GM18508 (cell line): ENCODE results near the gene FAM241A.
A peak's percentile ranks its signal among the peaks of the same experiment; 100 is the strongest.
"Not testable (repeated sequence)": the region's sequence is repeated elsewhere in the genome, so short reads cannot be mapped to it uniquely, and the experiment has no call there.

Experiments
- ATAC-seq: cut with Tn5 transposase; IDR thresholded peaks from one replicate; pipeline ENCODE4 v1.9.1; 2021; ENCODE audit warnings: moderate number of reproducible peaks; ENCODE audit not compliant: insufficient read depth, unreplicated experiment

Gene FAM241A

DNA sequence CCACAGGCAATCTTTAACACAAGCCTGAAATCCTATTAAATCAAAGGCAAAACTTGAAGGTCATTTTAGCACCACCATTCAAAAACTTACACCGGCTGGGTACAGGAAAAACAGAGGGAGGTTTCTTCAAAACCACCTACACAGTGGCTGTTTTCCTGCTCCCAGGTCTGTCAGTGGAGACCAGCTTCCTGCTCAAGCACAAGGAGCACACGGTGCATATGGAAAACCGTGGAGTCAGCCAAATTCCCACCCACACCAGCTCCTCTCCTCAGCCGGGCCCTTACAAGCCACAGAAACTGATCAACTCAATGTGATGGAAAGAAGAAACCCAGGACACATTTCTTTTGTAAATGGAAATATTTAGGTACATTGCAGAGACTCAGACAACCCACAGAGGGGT lies 14.3 kb upstream of the FAM241A start:
- no peak for ATAC-seq

DNA sequence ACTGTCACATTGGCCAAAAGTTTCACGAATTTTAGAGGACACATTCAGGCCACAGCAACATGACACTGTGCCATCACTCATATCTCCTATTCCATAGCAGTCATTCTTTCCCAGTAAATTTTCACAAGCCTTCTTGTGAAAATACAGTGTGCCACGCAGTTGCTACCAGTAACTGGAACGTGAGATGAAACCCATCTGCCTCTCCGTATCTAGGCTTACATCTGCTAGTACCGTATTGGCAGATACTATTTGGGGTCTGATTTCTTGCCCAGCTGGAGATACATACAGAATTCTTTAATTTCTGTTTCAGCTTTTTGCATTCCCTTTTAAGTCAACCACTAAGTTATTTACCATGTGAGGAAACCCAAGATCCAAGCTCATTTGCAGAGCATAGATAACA lies 8.7 kb upstream of the FAM241A start:
- ATAC-seq = no peak

DNA sequence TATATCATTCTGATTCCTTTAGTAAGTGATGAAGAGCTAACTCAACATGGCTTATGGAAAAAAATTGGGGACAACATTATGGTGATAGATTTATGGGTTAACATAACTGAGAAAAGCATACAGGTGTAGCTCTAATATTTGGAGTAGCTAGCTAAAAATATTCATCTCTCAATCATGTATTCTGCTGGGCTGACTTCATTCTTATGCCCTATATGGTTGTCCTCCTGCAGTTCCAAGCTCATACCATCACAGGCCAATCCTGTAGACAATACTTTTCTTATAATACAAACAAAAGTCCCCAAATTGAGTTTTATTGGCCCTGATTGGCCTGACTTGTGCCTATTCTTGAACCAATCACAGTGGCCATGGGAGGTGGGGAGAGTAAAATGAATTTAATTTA lies 6.7 kb upstream of the FAM241A start:
- no peak for ATAC-seq

DNA sequence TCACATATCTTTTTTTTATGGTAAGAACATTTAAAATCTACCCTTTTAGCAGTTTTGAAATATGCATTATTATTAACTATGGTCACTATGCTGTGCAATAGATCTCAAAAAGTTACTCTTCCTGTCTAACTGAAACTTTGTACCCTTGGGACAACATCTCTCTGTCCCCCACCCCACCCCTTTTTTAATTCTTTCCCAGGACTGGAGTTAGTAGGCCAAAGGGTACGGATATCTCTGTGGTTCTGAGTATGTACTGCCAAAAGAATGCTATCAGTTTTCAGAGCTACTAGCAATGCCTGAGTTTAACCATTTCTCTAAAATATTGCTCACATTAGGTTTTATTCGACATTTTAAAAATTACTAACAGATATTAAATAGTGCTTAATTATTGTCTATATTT lies 4.7 kb upstream of the FAM241A start:
- no peak for ATAC-seq

DNA sequence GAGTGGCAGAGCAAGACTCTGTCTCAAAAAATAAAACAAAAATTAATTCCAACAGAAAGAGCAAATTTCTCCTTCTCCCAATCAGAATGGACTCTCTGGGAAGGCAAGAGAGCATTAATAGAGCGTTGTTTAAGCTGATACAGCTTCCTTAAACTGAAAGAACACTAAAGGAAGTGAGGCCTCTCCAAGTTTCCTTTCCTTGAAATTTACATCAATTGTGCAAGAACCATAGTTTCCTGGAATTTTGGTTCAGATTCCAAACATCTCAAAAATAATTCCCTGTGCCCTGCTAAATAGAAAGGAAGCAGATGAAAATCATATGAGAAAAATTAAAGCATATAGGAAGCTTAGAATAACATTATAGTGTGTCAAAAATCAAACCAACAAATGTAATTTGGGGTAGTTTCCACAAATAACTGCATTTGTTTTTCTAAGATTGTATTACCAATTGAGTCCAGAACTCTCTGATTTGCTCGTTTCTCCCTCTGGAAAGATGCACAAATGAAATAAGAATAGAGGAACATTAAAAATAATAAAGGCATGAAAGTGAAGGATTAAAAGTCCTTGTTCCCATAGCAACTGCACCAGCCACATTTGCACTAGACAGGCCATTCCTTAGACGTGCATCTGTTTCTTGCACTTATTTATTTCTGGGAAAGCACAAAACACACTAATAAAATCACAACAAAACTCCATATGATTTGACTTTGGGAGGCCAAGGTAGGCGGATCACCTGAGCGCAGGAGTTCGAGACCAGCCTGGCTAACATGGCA lies 3.7 kb upstream of the FAM241A start:
- ATAC-seq = no peak

DNA sequence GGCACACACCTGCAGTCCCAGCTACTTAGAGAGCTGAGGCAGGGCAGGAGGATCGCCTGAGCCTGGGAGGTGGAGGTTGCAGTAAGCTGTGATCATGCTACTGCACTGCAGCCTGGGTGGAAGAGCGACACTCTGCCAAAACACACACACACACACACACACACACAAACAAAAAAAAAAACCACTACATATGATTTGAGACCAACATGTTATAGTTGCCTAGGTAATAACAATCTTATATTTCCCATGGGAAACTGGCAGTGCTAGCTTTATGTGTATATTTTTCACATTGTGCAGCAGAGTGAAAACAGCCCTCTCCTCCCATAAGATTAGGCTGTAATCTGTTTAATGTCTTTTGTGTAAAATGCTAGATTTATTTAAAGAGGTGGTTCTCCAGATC lies 3.1 kb upstream of the FAM241A start:
- no peak for ATAC-seq

DNA sequence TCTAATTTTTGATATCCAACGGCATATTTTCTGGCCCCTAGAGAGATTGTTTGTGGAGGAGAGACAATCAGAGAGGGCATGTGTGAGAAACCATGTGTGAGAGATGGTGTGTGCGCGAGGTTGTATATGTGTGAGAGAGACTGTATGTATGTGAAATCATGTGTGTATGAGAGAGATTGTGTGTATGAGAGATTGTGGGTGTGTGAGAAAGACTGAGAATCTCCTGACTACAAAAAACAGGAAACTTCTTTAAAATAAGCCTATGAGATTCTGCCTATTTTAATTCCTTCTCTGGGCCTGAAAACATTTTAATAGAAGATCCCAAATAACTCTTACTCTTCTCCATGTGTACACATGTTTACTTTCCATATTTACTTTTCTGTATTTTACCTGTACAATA lies 1.5 kb upstream of the FAM241A start:
- no peak for ATAC-seq

DNA sequence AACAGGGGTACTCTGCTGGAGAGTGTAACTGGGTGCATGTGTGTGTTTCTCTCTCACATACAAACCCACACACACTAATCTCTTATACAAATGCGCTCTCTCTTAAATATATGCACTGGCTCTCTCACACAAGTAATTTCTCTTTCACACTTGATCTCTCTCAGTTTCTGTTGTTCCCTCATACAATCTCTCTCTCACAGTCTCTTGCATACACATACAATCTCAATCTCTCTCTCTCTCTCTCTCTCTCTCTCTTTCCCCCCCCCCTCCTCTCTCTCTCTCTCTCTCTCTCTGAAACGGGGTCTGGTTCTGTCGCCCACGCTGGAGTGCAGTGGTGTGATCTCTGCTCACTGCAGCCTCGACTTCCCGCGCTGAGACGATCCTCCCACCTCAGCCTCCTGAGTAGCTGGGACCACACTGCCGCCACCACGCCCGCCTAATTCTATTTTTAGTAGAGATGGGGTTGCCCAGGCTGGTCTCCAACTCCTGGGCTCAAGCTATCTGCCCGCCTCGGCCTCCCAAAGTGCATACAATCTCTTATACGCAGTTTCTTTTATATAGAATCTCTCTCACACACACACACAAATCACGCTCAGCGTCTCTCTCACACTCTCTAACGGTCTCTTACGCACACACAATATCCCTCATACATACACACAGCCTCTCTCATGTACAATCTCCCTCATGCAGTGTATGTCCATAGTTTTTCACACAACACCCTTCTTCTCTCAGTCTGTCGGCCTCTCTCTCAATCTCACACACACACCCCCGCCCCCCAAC lies 518 bp upstream of the FAM241A start:
- ATAC-seq = no peak

DNA sequence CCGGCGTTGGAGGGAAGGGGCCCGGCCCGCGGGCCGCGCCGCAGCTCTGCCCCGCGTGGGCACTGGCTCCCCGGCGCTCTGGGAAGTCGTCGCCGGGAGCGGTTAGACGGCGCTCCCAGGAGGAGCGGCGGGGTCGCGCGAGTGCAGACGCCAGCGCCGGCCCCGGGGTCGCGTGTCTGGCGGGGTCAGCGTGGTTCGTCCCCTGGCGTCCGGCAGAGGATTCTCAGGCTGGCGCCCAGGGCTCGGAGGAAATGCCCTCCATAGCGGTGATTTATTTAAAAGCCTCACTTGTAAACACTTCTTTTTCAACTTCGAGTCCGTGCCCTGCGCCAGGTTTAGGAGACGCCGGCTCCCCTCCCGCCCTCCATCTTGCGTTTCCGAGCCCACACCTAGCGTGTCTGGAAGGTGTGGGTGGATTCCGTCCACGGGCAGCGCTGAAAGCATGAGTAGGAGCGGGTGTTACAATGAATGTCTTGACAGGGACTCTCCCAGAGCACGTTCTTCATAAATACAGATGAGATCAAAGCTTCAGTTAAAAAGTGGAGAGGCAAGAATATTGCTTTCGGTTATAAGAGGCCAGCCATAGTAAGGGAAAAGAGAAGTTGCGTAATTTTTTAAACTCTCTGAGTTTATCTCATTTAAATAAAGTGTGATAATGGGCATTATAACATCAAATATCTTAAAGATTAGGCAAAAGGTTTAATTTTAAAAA lies 692 bp downstream of the FAM241A start:
- ATAC-seq = peak; percentile 69

DNA sequence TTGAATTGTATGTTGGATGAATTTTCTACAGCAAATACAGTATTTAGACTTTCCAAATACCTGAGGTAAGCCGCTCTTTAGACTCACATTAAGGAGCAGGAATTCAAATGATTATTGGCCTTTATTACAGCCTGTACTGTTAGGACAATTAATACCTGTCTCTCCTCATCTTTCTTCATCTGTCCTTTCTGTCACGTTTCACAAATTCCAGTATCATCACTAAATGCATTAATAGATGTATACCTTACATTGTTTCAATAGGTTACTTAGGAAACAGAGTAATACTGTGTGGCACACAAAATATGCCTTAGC lies 1.2 kb downstream of the FAM241A start:
- ATAC-seq = peak; percentile 3

DNA sequence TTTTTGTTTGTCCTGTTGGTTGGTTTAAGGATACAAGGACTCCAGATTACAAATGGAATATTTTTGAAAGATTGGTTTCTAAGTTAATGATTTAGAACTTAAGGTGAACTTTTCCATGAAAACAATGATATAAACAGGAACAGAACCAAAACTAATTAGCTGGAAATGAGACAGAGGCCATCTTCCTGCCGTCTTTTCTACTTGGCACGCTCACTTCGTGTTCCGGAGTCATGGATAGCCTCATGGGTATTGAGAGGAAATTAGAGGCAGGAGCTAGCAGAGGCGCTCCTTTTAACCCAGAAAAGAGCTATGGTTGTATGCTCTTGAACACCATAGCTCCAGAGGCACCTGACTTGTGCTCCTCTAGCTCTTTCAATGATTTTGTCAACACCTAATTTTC lies 2.4 kb downstream of the FAM241A start:
- ATAC-seq = no peak

DNA sequence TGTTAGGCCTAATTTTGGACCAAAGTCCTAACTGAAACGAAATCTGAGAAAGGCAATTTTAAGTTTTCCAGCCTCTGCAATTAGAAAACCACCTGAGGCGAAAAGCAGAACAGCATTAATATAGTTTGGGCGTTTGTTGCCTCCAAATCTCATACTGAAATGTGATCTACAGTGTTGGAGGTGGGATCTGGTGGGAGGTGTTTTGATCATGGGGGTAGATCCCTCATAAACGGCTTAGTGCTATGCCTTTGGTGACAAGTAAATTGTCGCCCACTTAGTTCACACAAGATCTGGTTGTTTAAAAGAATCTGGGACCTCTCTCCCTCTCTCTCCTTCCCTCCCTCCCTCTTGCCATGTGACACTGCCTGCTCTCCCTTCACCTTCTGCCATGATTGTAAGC lies 5.7 kb downstream of the FAM241A start:
- no peak for ATAC-seq

DNA sequence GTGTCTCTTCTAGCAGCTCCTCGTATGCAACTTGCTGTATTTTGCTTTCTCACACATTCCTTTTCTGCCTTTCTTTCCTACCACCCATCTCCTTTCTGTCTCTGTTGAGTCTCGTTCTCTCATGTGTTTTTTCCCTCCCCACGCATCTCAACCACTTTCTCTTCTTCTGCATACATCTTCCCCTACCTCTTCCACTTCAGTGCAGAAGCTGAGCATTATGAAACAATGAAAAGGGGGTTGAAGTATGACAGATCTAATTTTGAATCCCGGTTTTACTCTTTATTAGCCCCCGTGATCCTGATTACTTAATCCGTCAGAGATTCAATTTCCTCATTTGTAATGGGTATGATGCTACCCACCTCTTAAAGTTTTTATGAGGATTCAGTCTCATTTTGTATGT lies 7.3 kb downstream of the FAM241A start:
- no peak for ATAC-seq

DNA sequence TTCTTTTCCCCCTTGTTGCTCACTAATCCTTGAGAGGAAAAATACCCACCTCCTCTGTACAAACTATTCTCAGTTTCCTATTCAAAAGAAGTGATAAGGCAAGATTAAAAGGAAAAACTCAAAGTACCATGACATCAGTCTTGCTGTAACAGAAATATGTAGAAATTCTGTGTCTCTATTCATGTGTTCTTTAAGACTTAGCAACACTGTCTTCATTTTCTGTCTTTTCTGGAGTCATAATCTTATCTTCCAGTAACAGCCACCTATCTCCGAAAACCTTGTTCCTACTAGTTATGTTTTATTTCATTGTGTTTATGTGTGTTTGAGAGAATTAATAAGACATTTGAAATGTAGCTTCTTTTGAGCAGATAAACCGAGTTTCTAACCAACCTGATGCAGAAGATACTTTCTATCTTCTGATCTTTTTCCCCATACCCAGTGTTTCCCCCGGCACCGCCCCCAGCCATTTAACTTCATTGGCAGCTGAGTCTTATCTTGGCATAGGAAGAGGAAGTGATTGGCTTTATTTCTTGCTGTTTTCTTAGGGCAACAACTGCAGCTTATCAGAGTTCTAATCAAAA lies 8.0 kb downstream of the FAM241A start:
- no peak for ATAC-seq

DNA sequence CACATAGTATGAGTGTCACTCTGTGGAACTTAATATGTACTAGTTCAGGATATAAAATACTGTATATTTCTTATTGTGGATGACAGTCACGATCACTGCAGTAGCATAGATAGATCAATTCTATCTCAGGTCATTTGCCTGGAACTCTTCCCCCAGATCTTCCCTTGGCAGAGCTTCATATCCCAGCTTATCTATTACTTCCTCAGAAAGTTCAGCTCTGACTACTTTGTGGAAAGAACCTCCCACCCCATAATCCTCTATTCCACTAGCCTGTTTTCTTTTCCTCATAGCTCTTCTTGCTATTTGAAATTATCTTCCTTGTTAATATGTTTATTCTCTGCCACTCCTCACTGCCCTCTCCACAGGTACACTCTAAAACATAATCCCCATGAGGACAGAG lies 10.9 kb downstream of the FAM241A start:
- no peak for ATAC-seq

DNA sequence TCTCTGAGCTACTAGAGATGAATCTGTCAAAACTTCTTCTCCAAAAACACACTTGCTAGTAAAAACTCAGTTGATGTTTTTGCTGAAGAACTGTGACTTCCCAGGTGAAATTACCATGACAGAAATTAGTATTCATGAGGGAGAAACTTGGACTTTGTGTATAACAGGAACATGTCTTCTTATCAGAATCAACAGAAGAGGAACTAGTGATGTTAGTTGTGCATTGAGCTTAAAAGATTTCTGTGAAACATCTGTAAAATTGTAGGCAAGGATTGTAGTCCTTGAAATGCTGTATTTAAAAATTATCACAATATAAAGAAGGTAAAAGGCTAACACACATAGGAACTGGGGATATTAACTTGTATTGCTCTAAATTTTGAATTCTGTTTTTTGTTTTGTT lies 11.3 kb downstream of the FAM241A start:
- no peak for ATAC-seq

DNA sequence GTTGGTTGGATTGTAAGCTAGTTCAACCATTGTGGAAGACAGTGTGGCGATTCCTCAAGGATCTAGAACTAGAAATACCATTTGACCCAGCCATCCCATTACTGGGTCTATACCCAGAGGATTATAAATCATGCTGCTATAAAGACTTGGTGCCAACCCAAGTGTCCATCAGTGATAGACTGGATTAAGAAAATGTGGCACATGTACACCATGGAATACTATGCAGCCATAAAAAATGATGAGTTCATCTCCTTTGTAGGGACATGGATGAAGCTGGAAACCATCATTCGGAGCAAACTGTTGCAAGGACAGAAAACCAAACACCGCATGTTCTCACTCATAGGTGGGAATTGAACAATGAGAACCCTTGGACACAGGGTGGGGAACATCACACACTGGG lies 18.5 kb downstream of the FAM241A start:
- not testable (repeated sequence) for ATAC-seq

DNA sequence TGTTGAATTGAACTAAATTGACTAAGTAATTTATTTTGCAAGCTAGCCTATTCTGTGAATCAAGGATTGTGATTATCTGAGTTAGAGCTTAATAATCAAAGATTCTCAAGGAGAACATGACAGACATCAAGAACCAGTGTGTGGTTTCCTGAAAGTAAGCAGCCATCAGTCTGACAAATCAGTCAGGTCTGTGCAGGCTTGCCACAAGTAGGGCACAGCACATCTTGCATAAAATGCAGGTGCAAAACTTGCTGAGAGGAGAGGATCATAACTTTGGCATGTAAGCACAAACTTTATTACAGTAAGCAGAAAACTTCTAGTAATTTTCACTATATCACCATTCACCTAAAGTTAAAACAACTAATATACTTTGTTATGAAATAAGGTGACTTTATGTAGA lies 22.5 kb downstream of the FAM241A start:
- no peak for ATAC-seq

DNA sequence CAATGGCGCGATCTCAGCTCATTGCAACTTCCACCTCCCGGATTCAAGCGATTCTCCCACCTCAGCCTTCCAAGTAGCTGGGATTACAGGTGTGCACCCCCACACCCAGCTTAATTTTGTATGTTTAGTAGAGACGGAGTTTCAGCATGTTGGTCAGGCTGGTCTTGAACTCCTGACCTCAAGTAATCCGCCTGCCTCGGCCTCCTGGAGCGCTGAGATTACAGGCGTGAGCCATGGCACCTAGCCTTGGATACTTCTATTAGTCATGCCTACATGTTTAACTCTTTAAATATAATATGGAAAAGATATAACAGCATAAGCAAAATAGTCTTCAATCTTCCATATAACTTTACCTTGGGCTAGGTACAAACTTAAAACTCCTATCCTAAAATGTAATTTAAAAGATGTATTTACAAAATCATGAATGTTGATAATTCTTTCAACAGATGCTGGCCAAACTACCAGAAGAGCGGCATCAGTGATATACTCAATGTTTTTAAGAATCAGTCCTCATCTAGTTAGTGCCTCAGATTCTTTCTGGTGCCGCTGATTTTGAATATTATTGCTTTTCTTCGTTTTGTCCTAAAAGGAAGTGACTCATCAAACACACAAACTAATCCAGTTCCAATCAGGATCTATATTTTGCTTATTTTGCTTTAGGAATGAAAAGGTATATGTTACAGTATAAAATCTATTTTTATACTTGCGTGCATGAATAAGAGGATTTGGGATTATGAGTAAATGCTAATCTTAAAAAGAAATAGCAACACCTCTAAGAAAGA lies 23.7 kb downstream of the FAM241A start:
- ATAC-seq = no peak

DNA sequence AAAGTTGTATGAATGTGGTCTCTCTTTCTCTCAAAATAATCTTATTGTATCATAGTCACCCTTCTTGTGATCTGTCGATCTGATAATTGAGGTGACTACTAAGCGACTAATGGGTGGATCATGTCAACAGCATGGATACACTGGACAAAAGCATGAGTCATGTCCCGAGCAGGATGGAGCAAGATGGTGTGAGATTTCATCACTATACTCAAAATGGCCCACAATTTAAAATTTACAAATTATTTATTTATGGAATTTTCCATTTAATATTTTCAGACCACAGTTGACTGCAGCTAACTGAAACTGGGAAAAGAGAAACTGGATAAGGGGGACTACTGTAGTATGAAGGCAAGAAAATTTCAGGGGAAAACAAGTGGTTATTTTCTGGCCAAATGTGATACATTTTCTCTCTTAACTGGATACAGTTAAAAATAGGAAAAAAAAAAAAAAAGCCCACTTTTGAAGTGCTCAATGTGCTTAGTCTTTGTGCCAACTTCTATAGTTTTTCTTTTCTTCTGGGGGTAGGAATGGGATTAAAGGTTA lies 25.3 kb downstream of the FAM241A start:
- ATAC-seq = no peak
